GM23338 (cell line): ENCODE data around the gene RAB5IF. TPM values are rescaled to one million over a fixed set of nuclear protein-coding genes. Genes with fewer than 3 reads are reported as not detected.

Experiments used
- ATAC-seq: fragments of 200-7000 bp; cut with Tn5 transposase; 3 replicates; pipeline ENCODE4 v1.9.1; 2020
- DNase-seq: peaks from one replicate; pipeline ENCODE4 v3.0.0-alpha.2; 2015; ENCODE audit warnings: low spot score
- H2AFZ ChIP-seq: fragments of 200-600 bp; sonication (generic); 2 replicates; pipeline ENCODE4 v1.8.0; 2016; ENCODE audit warnings: antibody characterized with exemption, mild to moderate bottlenecking, moderate library complexity
- H3F3A ChIP-seq: fragments of 200-600 bp; sonication (generic); replicated peaks from 2 replicates; pipeline ENCODE4 v1.8.0; 2017; ENCODE audit warnings: antibody characterized with exemption, mixed run types, low read depth
- H3K27ac ChIP-seq: fragments of 200-600 bp; sonication (generic); 2 replicates; pipeline ENCODE4 v1.6.1; 2016; ENCODE audit warnings: low read depth
- H3K27me3 ChIP-seq: fragments of 200-600 bp; sonication (generic); 2 replicates; pipeline ENCODE4 v1.8.0; 2016; ENCODE audit warnings: mild to moderate bottlenecking, mixed run types, moderate library complexity; ENCODE audit not compliant: insufficient read depth
- H3K36me3 ChIP-seq: fragments of 200-600 bp; sonication (generic); 2 replicates; pipeline ENCODE4 v1.8.0; 2016; ENCODE audit warnings: mild to moderate bottlenecking; ENCODE audit not compliant: insufficient read depth
- H3K4me1 ChIP-seq: fragments of 200-600 bp; sonication (generic); 2 replicates; pipeline ENCODE4 v1.8.0; 2016; ENCODE audit warnings: mild to moderate bottlenecking, moderate library complexity; ENCODE audit not compliant: insufficient read depth
- H3K4me2 ChIP-seq: fragments of 200-600 bp; sonication (generic); 2 replicates; pipeline ENCODE4 v1.7.1; 2017; ENCODE audit warnings: mixed run types
- H3K4me3 ChIP-seq: fragments of 200-600 bp; sonication (generic); 2 replicates; pipeline ENCODE4 v1.6.1; 2016; ENCODE audit warnings: mixed run types
- H3K79me2 ChIP-seq: fragments of 200-600 bp; sonication (generic); replicated peaks from 2 replicates; pipeline ENCODE4 v1.8.0; 2017; ENCODE audit warnings: mild to moderate bottlenecking; ENCODE audit not compliant: insufficient read depth
- H3K9me2 ChIP-seq: fragments of 200-600 bp; sonication (generic); 2 replicates; pipeline ENCODE4 v1.8.0; 2017; ENCODE audit not compliant: insufficient read depth
- H4K20me1 ChIP-seq: fragments of 200-600 bp; sonication (generic); replicated peaks from 2 replicates; pipeline ENCODE4 v1.8.0; 2017; ENCODE audit warnings: mild to moderate bottlenecking; ENCODE audit not compliant: insufficient read depth
- H3K27ac Mint-ChIP-seq: 2 replicates; pipeline ENCODE4 v1.8.0; 2020; ENCODE audit warnings: inconsistent platforms, mild to moderate bottlenecking, moderate library complexity, mixed read lengths
- H3K27me3 Mint-ChIP-seq: 3 replicates; pipeline ENCODE4 v1.8.0; 2022; ENCODE audit warnings: low read depth, mild to moderate bottlenecking, moderate library complexity, mixed read lengths, inconsistent platforms; ENCODE audit not compliant: insufficient read depth, poor library complexity
- H3K36me3 Mint-ChIP-seq: 3 replicates; pipeline ENCODE4 v1.8.0; 2021; ENCODE audit warnings: low read depth, mild to moderate bottlenecking, inconsistent platforms, moderate library complexity, mixed read lengths
- H3K4me1 Mint-ChIP-seq: 3 replicates; pipeline ENCODE4 v1.8.0; 2020; ENCODE audit warnings: mild to moderate bottlenecking, inconsistent platforms, mixed read lengths
- H3K4me3 Mint-ChIP-seq: 3 replicates; pipeline ENCODE4 v1.8.0; 2021; ENCODE audit warnings: moderate library complexity, mild to moderate bottlenecking, inconsistent platforms, mixed read lengths
- H3K9me3 Mint-ChIP-seq: 3 replicates; pipeline ENCODE4 v1.8.0; 2020; ENCODE audit warnings: moderate library complexity, mild to moderate bottlenecking, inconsistent platforms, mixed read lengths
- CREB1 ChIP-seq: fragments of 250-450 bp; sonication (Bioruptor Pico); IDR thresholded peaks from 2 replicates; pipeline ENCODE4 v1.5.0; 2020; ENCODE audit warnings: low read depth, mild to moderate bottlenecking, moderate library complexity
- ETS1 ChIP-seq: IDR thresholded peaks from 2 replicates; pipeline ENCODE4 v1.6.1; 2016; ENCODE audit warnings: antibody characterized with exemption
- EZH2 ChIP-seq: fragments of 200-600 bp; sonication (generic); IDR thresholded peaks from one replicate; pipeline ENCODE4 v1.8.0; 2017; ENCODE audit warnings: antibody characterized with exemption, mild to moderate bottlenecking, low read depth; ENCODE audit not compliant: unreplicated experiment
- EZH2phosphoT487 ChIP-seq: fragments of 200-600 bp; sonication (generic); IDR thresholded peaks from one replicate; pipeline ENCODE4 v1.8.1; 2018; ENCODE audit warnings: antibody characterized with exemption; ENCODE audit not compliant: unreplicated experiment
- JUNB ChIP-seq: IDR thresholded peaks from one replicate; pipeline ENCODE4 v1.6.1; 2016; ENCODE audit warnings: antibody characterized with exemption; ENCODE audit not compliant: unreplicated experiment
- NANOG ChIP-seq: IDR thresholded peaks from 2 replicates; pipeline ENCODE4 v1.6.1; 2016; ENCODE audit warnings: antibody characterized with exemption, borderline replicate concordance
- STAT1 ChIP-seq: IDR thresholded peaks from one replicate; pipeline ENCODE4 v1.6.1; 2016; ENCODE audit warnings: antibody characterized with exemption; ENCODE audit not compliant: unreplicated experiment
- ZNF114 ChIP-seq: fragments of 250-450 bp; sonication (Bioruptor Pico); IDR thresholded peaks from 2 replicates; pipeline ENCODE4 v1.5.0; 2020; ENCODE audit warnings: mild to moderate bottlenecking, moderate library complexity
- ZNF331 ChIP-seq: fragments of 250-450 bp; sonication (Bioruptor Pico); IDR thresholded peaks from 2 replicates; pipeline ENCODE4 v1.5.0; 2020; ENCODE audit warnings: low read depth, mild to moderate bottlenecking, moderate library complexity
- polyA plus RNA-seq: library from polyadenylated mRNA; unstranded; fragments of >200 nt; fragmentation: Nextera tagmentation; extraction: Ambion mirVana; gene quantifications from 2 replicates; pipeline ENCODE4 v1.2.1, GENCODE V29; 2016
- total RNA-seq: library from RNA; depleted of rRNA; stranded (reverse); fragments of >200 nt; shearing (Covaris generic); gene quantifications from 2 replicates; pipeline ENCODE4 v1.2.3, GENCODE V29; 2014
- TF ChIP-seq, protein P1 (sequence below): IDR thresholded peaks from one replicate; pipeline ENCODE4 v1.6.1; 2018; ENCODE audit warnings: antibody characterized with exemption; ENCODE audit not compliant: unreplicated experiment
- TF ChIP-seq, protein P2 (sequence below): fragments of 250-450 bp; sonication (Bioruptor Pico); IDR thresholded peaks from 2 replicates; pipeline ENCODE4 v1.5.0; 2020; ENCODE audit warnings: mild to moderate bottlenecking, moderate library complexity
- TF ChIP-seq, protein P3 (sequence below), 2 experiments: fragments of 200-600 bp in 1 of 2; sonication (generic) in 1 of 2; conservative IDR thresholded peaks; 2 replicates each; pipeline versions ENCODE4 v1.5.1 to v1.6.1; 2016 to 2017; ENCODE audit warnings: antibody characterized with exemption in 2 of 2, low read depth in 2 of 2, mild to moderate bottlenecking in 2 of 2, moderate library complexity in 1 of 2

Gene RAB5IF
- total and polyA plus RNA-seq, 2 experiments from 2014 or later = 123 to 138 TPM

DNA sequence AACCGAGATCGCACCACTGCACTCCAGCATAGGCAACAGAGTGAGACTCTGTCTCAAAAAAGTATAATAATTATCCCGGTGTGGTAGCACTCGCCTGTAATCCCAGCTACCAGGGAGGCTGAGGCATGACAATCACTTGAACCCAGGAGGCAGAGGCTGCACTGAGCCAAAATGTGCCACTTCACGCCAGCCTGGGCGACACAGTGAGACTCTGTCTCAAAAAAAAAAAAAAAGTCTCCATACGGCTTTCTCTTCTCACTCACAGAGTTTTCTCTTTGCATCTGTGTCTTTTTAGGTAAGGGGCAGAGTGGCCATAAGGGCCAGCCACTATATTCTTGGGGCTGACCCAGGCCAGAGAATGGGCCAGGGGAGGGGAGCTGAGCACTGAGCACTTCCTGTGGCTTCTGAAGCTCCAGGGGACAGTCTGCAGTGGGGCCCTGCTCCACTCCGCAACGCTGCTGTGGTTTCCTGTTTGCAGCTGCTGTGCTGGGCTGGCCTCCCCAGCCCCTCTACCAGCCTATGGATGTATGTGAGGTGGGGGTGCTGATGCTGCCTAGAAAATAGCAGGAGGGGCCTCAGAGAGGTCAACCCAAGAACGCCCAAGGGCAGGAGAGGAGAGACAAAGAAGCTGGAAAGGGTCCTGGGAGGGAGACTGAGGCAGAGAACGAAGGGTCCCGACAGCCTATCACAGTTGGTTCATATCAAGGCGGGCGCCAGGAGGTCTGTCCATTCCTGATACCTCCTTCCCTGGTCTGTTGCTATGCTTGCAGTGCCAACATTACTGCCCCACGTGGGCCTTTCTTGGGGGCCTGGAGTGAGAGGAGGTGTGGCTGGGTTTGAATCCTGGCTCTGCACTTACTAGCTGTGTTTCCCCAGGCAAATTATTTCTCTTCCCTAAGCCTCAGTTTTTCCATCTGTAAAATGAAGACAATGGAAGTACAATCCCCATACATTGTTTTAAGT lies 24.4 kb downstream of the RAB5IF start:
- no peaks in the 10 kb centered on the region for H3F3A ChIP-seq
- TF ChIP-seq, protein P1, sequence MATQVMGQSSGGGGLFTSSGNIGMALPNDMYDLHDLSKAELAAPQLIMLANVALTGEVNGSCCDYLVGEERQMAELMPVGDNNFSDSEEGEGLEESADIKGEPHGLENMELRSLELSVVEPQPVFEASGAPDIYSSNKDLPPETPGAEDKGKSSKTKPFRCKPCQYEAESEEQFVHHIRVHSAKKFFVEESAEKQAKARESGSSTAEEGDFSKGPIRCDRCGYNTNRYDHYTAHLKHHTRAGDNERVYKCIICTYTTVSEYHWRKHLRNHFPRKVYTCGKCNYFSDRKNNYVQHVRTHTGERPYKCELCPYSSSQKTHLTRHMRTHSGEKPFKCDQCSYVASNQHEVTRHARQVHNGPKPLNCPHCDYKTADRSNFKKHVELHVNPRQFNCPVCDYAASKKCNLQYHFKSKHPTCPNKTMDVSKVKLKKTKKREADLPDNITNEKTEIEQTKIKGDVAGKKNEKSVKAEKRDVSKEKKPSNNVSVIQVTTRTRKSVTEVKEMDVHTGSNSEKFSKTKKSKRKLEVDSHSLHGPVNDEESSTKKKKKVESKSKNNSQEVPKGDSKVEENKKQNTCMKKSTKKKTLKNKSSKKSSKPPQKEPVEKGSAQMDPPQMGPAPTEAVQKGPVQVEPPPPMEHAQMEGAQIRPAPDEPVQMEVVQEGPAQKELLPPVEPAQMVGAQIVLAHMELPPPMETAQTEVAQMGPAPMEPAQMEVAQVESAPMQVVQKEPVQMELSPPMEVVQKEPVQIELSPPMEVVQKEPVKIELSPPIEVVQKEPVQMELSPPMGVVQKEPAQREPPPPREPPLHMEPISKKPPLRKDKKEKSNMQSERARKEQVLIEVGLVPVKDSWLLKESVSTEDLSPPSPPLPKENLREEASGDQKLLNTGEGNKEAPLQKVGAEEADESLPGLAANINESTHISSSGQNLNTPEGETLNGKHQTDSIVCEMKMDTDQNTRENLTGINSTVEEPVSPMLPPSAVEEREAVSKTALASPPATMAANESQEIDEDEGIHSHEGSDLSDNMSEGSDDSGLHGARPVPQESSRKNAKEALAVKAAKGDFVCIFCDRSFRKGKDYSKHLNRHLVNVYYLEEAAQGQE = no peak
- no peak for TF ChIP-seq STAT1
- TF ChIP-seq ZNF114 = no peak
- no peak for TF ChIP-seq EZH2phosphoT487
- no peak for TF ChIP-seq NANOG
- TF ChIP-seq EZH2 = no peak
- TF ChIP-seq, protein P2, sequence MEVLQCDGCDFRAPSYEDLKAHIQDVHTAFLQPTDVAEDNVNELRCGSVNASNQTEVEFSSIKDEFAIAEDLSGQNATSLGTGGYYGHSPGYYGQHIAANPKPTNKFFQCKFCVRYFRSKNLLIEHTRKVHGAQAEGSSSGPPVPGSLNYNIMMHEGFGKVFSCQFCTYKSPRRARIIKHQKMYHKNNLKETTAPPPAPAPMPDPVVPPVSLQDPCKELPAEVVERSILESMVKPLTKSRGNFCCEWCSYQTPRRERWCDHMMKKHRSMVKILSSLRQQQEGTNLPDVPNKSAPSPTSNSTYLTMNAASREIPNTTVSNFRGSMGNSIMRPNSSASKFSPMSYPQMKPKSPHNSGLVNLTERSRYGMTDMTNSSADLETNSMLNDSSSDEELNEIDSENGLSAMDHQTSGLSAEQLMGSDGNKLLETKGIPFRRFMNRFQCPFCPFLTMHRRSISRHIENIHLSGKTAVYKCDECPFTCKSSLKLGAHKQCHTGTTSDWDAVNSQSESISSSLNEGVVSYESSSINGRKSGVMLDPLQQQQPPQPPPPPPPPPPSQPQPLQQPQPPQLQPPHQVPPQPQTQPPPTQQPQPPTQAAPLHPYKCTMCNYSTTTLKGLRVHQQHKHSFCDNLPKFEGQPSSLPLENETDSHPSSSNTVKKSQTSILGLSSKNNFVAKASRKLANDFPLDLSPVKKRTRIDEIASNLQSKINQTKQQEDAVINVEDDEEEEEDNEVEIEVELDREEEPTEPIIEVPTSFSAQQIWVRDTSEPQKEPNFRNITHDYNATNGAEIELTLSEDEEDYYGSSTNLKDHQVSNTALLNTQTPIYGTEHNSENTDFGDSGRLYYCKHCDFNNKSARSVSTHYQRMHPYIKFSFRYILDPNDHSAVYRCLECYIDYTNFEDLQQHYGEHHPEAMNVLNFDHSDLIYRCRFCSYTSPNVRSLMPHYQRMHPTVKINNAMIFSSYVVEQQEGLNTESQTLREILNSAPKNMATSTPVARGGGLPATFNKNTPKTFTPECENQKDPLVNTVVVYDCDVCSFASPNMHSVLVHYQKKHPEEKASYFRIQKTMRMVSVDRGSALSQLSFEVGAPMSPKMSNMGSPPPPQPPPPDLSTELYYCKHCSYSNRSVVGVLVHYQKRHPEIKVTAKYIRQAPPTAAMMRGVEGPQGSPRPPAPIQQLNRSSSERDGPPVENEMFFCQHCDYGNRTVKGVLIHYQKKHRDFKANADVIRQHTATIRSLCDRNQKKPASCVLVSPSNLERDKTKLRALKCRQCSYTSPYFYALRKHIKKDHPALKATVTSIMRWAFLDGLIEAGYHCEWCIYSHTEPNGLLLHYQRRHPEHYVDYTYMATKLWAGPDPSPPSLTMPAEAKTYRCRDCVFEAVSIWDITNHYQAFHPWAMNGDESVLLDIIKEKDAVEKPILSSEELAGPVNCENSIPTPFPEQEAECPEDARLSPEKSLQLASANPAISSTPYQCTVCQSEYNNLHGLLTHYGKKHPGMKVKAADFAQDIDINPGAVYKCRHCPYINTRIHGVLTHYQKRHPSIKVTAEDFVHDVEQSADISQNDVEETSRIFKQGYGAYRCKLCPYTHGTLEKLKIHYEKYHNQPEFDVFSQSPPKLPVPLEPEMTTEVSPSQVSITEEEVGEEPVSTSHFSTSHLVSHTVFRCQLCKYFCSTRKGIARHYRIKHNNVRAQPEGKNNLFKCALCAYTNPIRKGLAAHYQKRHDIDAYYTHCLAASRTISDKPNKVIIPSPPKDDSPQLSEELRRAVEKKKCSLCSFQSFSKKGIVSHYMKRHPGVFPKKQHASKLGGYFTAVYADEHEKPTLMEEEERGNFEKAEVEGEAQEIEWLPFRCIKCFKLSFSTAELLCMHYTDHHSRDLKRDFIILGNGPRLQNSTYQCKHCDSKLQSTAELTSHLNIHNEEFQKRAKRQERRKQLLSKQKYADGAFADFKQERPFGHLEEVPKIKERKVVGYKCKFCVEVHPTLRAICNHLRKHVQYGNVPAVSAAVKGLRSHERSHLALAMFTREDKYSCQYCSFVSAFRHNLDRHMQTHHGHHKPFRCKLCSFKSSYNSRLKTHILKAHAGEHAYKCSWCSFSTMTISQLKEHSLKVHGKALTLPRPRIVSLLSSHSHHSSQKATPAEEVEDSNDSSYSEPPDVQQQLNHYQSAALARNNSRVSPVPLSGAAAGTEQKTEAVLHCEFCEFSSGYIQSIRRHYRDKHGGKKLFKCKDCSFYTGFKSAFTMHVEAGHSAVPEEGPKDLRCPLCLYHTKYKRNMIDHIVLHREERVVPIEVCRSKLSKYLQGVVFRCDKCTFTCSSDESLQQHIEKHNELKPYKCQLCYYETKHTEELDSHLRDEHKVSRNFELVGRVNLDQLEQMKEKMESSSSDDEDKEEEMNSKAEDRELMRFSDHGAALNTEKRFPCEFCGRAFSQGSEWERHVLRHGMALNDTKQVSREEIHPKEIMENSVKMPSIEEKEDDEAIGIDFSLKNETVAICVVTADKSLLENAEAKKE = no peak
- TF ChIP-seq, protein P3, sequence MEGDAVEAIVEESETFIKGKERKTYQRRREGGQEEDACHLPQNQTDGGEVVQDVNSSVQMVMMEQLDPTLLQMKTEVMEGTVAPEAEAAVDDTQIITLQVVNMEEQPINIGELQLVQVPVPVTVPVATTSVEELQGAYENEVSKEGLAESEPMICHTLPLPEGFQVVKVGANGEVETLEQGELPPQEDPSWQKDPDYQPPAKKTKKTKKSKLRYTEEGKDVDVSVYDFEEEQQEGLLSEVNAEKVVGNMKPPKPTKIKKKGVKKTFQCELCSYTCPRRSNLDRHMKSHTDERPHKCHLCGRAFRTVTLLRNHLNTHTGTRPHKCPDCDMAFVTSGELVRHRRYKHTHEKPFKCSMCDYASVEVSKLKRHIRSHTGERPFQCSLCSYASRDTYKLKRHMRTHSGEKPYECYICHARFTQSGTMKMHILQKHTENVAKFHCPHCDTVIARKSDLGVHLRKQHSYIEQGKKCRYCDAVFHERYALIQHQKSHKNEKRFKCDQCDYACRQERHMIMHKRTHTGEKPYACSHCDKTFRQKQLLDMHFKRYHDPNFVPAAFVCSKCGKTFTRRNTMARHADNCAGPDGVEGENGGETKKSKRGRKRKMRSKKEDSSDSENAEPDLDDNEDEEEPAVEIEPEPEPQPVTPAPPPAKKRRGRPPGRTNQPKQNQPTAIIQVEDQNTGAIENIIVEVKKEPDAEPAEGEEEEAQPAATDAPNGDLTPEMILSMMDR (conservative IDR thresholded peaks at IDR 0.05; ENCODE audit: low read depth in 2 of 2) = no peak
- no peak for TF ChIP-seq JUNB
- TF ChIP-seq CREB1 (CRISPR knock-in tag) = no peak
- TF ChIP-seq ETS1 = no peak
- no peak for TF ChIP-seq ZNF331 (CRISPR knock-in tag)
- peak overlapping the region; percentile 69; the same call in 1 of the 2 replicates for H2AFZ ChIP-seq
- no peak overlapping the region for H3K4me2 ChIP-seq
- Mint-ChIP-seq H3K9me3 (no peaks in the 10 kb centered on the region), H3K27ac (no peak overlapping the region), H3K27me3 (peaks cover 8% of the 10 kb centered on the region), H3K4me3 (no peak overlapping the region), H3K4me1 (peaks cover 3% of the 10 kb centered on the region; the same call in 2 of the 3 replicates), H3K36me3 (no peaks in the 10 kb centered on the region; the same call in 2 of the 3 replicates)
- H3K9me2 ChIP-seq = no peaks in the 10 kb centered on the region
- H3K36me3 ChIP-seq = no peaks in the 10 kb centered on the region
- no peak overlapping the region for H3K27ac ChIP-seq
- no peaks in the 10 kb centered on the region for H4K20me1 ChIP-seq
- H3K27me3 ChIP-seq = no peaks in the 10 kb centered on the region
- DNase-seq = no peak
- H3K79me2 ChIP-seq = no peaks in the 10 kb centered on the region
- H3K4me1 ChIP-seq = no peaks in the 10 kb centered on the region
- ATAC-seq = no peak
- H3K4me3 ChIP-seq = no peak overlapping the region
